Activated T-cell treated with anti-CD3 and anti-CD28 coated beads for 48 hours (primary cell): ENCODE measurements around the gene ACADVL.

Experiments used
- DNase-seq: peaks from one replicate; pipeline ENCODE4 v3.0.0-alpha.2; 2020; ENCODE audit warnings: low read depth

The ACADVL gene

DNA sequence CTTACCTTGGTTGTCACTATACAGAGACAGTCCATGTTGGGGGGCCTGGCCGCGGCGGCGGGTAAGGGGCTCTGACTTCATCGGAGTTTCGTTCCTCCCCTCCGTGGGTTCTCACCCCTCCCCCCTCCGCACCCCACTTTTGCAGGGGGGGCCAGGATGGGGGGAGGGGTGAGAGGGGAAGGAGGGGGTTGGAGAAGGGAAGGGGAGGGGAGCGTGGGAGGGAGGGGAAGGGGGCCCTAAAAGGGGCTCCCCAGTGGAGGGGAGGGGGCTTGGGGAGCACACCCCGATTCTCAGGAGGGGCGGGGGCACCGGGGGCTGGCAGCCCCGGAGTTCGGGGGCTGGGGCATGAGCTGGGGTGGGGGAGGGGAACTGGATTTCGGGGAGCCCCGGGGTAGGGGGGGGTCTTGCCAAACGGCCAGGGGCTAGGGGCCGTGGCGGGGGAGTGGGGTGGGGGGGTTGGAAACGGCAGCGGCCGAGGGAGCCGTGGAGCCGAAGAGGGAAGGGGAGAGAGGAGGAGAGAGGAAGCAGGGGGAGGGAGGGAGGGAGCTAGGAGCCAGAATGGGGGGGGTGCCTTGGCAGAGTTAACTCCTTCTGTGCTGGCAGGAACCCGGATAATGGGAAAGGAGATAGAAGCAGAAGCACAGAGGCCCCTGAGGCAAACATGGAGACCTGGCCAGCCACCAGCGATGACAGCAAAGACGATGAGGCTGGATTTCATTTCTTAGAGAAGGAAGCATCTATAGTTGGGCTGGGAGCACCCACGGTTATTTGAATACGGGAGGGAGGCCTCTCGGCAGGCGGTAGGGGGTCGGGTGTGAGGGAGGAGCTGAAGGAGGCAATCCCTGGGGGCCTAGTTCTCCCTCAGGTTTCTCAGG is 2.4 kb upstream of the ACADVL start:
- no peak for DNase-seq

- DNase-seq = no peak
Observed at GRCh38 chr17:7218166-7218565, 1.6 kb upstream of the ACADVL start.

GRCh38 chr17:7218758-7219157 is 980 bp upstream of the ACADVL start:
- no peak for DNase-seq

DNA sequence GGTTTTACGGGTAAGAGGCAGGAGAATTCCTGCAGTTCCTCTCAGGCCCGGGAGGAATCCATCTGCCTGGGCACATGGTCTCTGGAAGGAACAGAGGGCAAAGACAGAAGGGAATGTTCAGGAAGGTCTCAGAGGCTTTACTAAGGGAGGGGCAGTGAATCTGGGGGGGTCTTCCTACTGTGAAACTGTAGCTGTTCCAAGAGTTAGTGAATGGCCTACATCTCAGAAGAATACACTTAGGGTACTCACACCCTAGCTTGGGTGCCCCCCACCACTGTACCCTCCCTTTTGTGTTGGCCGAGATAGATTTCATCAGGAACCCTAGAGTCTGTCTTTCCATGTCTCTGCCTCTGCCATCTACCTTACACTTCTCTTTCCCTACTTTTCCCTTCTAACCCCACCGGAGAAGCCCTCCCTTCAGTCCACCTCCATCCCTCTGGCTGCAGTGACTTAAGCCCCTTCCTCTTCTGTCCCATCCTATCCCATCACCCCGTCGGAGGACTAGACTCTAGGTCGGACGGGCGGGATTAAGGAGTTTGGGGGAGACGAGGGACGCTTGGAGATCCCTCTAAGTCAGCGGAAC is 418 bp upstream of the ACADVL start:
- DNase-seq = no peak

- DNase-seq = no peak
Observed at GRCh38 chr17:7220593-7221277, 997 bp downstream of the ACADVL start.

- no peak for DNase-seq
Observed at GRCh38 chr17:7221278-7222092, 1.7 kb downstream of the ACADVL start.

- DNase-seq = no peak
Observed at GRCh38 chr17:7222093-7222971, 2.6 kb downstream of the ACADVL start.

DNA sequence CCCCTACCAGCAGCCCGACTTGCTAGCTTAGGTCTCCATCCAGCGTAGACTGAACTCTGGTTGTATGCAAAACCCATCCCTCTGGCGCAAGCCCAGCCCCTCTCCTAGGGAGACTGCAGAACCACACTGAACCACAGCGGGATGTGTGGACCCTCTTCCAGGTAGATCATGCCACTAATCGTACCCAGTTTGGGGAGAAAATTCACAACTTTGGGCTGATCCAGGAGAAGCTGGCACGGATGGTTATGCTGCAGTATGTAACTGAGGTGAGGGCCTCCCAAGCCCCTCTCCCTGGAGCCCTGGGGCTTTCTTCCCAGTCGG is 3.2 kb downstream of the ACADVL start:
- no peak for DNase-seq

GRCh38 chr17:7223375-7223774 is 3.6 kb downstream of the ACADVL start:
- DNase-seq = no peak

- no peak for DNase-seq
Observed at GRCh38 chr17:7224110-7224509, 4.4 kb downstream of the ACADVL start.

DNA sequence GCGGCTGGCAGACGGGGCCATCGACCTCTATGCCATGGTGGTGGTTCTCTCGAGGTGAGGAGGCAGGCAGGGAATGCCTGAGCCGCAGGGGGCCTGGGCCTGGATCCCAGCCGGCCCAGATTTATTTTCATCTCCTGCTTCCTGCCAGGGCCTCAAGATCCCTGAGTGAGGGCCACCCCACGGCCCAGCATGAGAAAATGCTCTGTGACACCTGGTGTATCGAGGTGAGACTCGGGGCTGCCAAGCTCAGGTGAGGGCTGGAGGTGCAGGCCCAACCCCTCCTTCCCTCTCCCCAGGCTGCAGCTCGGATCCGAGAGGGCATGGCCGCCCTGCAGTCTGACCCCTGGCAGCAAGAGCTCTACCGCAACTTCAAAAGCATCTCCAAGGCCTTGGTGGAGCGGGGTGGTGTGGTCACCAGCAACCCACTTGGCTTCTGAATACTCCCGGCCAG is 4.9 kb downstream of the ACADVL start:
- no peak for DNase-seq

DNA sequence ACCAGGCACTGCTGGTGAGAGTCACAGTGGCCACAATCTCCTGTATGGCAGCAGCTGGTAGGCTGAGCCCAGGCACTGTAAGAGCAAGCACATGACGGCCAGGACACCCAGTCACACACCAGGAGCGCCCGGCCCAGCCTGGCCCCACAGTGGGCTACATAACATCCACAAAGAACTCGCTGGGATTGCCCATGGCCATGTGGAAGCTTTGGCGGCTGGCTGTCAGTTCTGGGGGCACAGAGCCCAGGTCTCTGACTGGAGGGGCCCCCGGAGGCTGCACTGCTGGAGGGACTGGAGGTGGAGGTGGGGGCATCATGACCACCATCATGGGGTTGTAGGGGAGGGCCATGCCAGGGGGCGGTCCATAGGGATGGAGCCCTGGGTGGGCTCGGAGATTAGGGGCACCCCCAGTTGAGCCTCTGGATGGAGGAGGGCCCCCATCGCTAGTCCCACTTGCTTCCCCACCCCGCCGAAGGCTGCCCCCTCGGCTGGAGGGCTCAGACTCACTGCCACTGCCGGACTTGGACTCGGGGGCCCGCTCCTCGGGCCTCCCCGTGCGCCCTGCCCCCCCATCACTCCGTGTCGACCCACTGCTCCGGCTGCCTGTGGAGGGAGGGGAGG is 6.1 kb downstream of the ACADVL start:
- DNase-seq = no peak

DNA sequence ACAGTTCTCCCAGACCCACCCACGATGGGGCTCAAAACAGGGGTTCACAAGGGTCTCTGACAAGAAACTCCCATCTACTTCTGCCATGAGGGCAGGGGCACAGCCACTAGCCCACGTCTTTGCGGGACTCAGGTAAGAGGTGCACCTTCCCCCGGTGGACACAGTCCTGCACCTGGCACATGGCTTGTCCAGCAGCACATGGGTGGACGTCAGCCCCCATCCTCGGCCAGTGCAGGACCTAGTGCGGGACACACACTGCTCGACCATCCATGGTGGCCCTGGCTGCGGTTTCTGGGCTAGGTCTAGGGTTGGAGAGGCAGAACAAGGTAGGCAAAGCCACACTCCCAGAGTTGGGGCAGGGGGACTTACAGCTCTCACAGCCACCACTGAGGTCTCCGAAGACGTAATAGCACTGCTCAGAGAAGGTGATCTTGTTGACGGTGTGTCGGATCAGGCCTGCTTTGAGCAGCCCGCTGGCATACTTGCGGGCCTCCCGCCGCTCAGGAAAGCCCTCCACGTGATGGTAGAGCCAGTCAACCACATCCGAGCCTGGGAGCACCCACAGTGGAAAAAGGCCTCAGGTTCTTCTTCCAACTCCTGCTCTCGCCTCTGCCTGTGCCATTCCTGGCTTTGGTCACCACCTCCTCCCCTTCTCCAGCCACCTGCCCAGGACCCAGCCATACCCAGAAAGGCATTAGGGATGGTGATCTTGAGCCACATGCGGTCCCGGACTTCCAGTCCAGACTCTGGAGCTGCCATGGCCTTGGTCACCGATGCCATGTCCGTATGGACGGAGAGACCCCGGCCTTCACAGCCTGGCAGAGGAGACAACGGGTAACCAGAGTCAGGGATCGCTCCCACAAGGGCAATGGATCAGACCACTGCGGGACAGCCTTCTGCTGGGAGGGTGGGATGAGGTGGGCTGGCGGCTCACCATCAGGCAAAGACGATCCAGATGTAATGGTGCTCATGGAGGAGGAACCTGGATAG is 7.3 kb downstream of the ACADVL start:
- DNase-seq = no peak

DNA sequence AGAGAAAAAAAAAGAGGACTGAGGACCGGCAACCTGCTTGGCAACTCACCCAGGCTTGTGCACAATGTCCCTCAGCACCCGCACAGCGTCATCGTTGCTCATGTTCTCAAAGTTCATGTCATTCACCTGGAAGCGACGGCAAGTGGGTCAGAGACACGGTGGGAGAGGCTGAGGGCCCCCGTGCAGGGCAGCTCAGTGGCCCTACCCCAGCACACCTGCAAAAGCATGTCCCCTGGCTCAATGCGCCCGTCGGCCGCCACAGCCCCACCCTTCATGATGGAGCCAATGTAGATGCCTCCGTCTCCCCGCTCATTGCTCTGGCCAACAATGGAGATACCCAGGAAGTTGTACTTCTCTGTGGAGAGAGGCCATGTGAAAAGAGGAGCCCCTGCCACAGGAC is 9.2 kb downstream of the ACADVL start:
- no peak for DNase-seq

DNA sequence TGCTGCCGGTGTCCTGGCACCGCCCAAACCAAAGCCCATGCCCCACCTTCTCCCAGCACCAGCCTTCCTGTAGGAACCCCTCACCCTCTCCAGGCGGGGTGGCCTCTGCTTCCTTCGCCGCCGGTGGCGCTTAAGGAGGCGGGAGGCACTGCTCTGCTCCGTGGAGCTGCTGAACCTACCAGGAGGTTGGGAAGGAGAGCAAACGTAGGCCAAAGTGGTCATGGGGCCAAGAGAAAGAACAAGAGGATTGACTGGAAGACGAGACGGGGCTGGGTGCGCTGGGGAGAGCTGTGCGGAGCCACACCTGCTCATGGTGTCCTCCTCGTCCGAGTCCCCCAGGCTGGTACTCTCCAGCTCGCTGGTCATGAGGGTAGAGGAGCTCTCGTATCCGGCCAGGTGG is 9.8 kb downstream of the ACADVL start:
- no peak for DNase-seq

DNA sequence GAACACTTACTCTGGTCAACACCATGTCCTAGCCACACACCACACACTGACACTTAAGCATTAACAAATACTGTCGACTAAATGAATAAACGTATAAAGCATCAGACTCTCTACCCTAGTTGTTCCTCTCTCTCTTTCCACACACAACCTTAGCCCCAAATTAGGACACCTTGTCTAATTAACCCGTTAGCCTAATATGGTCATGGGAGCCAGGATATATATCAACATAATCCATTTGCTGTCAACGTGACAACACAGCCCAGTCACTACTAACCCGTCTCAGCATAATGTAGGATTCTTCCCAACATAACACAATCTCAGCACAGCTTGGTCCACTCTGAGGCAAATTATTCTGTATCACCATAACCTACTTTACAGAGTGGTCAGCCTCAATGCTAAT is 12.4 kb downstream of the ACADVL start:
- DNase-seq = no peak

- DNase-seq = no peak
Observed at GRCh38 chr17:7233701-7234082, 14.0 kb downstream of the ACADVL start.

DNA sequence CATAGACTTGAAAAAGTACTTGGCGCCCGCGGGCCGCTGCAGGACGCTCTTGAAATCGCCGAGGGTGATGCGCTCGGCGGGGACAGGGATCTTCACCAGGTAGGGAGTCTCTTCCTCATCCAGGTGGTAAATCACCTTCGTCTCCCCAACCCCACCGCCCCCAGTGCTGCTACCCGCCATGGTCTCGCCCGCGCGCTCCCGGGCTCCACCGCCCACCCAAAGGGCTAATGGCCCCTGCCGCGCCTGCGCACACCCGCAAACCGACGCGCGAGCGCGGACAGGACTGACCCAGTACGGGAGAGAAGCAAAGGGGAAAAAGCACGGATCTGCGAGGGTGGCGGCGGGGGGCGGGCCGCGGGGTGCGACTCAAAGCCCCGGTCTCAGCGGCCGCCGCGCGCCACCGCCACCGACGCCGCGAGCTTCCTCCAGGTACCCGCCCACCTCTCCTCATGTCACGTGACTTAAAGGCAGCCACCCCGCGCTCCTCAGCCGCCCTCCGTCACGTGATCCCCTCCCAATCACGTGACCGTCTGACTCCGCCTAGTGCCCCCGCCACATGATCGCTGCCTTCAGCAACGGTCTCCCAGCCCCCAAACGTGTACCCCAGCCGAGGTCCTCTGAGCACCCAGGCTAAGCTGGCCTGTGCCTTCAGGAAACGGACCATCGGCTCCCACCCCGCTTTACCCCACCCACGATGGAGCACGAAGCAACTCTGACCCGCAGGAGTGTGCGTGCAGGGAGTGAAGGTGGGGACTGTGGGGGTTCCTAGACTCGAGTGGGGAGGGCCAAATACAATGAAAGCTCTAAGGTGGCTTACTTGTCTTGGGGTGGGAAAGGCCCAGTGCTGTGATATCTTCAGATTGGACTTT is 14.6 kb downstream of the ACADVL start, which contains the start of gene DVL2:
DVL2 (minus strand) TSS at position 435 of the 869 bp plus-strand sequence; CDS start at position 180, 255 bp downstream.
- DNase-seq = peak; percentile 91
